ENCODE data around the gene RAPGEF1.

DNA sequence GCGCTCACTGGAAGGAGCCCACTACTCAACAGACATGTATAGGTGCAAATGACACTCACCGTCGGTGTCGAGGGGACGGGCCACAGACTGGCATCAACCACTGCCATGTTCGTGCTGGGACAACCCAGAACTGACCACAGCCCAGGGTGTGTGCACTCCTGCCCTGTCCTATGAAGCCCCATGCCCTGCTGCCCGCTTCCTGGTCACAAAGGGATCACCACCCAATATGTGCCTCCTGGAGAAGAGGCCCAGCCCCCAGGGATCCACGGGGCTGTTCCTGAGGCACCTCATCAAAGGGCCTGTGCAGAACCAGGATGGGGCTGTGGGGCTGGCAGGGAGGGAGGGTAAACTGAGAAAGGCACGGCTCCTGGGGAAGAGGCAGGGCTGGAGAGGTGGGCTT, 151.5 kb downstream of the RAPGEF1 start:
- TF ChIP-seq, protein P1, sequence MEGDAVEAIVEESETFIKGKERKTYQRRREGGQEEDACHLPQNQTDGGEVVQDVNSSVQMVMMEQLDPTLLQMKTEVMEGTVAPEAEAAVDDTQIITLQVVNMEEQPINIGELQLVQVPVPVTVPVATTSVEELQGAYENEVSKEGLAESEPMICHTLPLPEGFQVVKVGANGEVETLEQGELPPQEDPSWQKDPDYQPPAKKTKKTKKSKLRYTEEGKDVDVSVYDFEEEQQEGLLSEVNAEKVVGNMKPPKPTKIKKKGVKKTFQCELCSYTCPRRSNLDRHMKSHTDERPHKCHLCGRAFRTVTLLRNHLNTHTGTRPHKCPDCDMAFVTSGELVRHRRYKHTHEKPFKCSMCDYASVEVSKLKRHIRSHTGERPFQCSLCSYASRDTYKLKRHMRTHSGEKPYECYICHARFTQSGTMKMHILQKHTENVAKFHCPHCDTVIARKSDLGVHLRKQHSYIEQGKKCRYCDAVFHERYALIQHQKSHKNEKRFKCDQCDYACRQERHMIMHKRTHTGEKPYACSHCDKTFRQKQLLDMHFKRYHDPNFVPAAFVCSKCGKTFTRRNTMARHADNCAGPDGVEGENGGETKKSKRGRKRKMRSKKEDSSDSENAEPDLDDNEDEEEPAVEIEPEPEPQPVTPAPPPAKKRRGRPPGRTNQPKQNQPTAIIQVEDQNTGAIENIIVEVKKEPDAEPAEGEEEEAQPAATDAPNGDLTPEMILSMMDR (IDR thresholded peaks at IDR 0.05) = no peak
- no peak for TF ChIP-seq POLR2A (IDR thresholded peaks at IDR 0.05)
